Right atrium auricular region (tissue), 2 donors: Measurements from ENCODE around the gene SRRM4. TPM values are rescaled to one million over a fixed set of nuclear protein-coding genes. Genes with fewer than 3 reads are reported as not detected.

ENCODE experiments used
- DNase-seq: peaks from one replicate; pipeline ENCODE4 v3.0.0-alpha.2; 2019; ENCODE audit warnings: low spot score
- H3K27ac ChIP-seq, 2 donors: fragments of 200-600 bp; sonication (generic); 1 replicate in 1 of 2; 2 replicates in 1 of 2; pipeline ENCODE4 v1.5.1; 2016 to 2019
- H3K27me3 ChIP-seq, 2 donors: fragments of 200-600 bp; sonication (generic); one replicate each; pipeline versions ENCODE4 v1.5.1 to v1.6.0; 2017 to 2019
- H3K36me3 ChIP-seq: fragments of 200-600 bp; sonication (generic); one replicate; pipeline ENCODE4 v1.5.1; 2016
- H3K4me1 ChIP-seq, 2 donors: fragments of 200-600 bp; sonication (generic); one replicate each; pipeline versions ENCODE4 v1.5.1 to v1.6.0; 2017 to 2019
- H3K4me3 ChIP-seq, 2 donors: fragments of 200-600 bp; sonication (generic); 1 replicate in 1 of 2; 2 replicates in 1 of 2; pipeline ENCODE4 v1.5.1; 2017 to 2019; ENCODE audit warnings: mild to moderate bottlenecking in 1 of 2, moderate library complexity in 1 of 2
- H3K9me3 ChIP-seq, 2 donors: fragments of 200-600 bp; sonication (generic); one replicate each; pipeline ENCODE4 v1.5.1; 2019
- CTCF ChIP-seq, 2 donors: fragments of 200-600 bp; sonication (generic); IDR thresholded peaks; one replicate each; pipeline ENCODE4 v1.5.1; 2019; ENCODE audit warnings: antibody characterized with exemption in 2 of 2
- total RNA-seq, 2 donors: library from RNA; depleted of rRNA; stranded (reverse); fragments of >200 nt; gene quantifications; one replicate each; pipeline ENCODE4 v1.1.0, GENCODE V29; 2016

SRRM4 gene
- total RNA-seq, 2 donors from 2014 or later: 0.08 TPM; not detected in 1

- H3K36me3 ChIP-seq: no peaks in the 10 kb centered on the region
- peak overlapping the region; percentile 73 to 87 for H3K27ac ChIP-seq
- TF ChIP-seq CTCF (IDR thresholded peaks at IDR 0.05): no peak
- no peaks in the 10 kb centered on the region for H3K9me3 ChIP-seq
- DNase-seq: no peak
- H3K4me1 ChIP-seq: peaks cover 0 to 52% of the 10 kb centered on the region in 2 donors
- H3K27me3 ChIP-seq: no peaks in the 10 kb centered on the region
- H3K4me3 ChIP-seq: no peak overlapping the region
Observed at GRCh38 chr12:119204671-119205285, 223.4 kb downstream of the SRRM4 start.

GRCh38 chr12:119206348-119207062 lies 225.2 kb downstream of the SRRM4 start:
- no peaks in the 10 kb centered on the region for H3K27me3 ChIP-seq
- H3K4me3 ChIP-seq: no peak overlapping the region
- no peaks in the 10 kb centered on the region for H3K36me3 ChIP-seq
- H3K4me1 ChIP-seq: peaks cover 0 to 53% of the 10 kb centered on the region in 2 donors
- peak in 1 of 2 donors; percentile 27 for TF ChIP-seq CTCF (IDR thresholded peaks at IDR 0.05)
- DNase-seq: no peak
- peak overlapping the region; percentile 73 to 87 for H3K27ac ChIP-seq
- H3K9me3 ChIP-seq: no peaks in the 10 kb centered on the region

DNA sequence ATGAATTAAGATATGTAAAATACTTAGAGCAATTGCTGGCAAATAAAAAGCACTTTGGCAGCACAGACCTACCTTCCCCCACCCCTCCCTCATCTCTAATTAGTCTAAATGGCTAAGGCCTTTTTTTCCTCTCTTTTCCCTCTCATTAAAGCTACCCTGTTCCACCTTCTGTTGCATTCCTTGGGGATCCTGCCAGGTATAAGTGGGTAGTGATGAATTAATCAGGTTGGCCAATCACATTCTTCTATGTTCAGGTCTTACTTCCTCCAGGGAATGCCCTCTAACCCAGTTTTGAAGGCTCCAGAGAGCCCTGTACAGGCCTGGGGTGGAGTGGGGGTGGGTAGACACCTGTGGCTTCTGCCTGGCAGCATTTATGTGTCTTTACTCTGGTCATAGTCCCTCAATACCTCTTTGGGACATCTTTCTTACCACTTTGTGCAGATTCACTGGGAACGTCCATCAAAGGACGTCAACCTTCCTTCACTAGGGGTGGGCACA lies 225.8 kb downstream of the SRRM4 start:
- Histone ChIP-seq H3K4me1 (peaks cover 0 to 52% of the 10 kb centered on the region in 2 donors), H3K27ac (peak overlapping the region; percentile 73 to 87)
- TF ChIP-seq CTCF (IDR thresholded peaks at IDR 0.05): no peak

DNA sequence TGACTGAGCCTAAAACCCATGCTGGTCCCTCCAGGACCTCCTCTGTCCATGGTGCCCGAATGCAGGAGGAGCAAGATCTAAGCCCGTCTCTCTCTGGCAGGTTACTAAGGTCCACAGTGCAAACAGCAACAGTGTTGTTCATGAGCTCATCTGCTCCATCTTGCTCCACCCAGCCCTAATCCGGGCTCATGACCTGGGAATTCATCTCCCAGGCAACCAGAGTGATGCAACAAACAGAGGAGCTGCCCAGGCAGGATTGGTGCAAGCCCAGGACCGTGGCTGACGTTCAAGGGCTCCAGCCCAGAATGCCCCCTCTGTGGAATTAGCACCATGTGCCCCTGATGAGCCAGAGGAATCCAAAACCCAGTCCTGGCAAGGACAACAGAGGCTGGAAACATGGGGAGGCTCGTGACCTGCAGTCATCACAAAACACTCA lies 227.3 kb downstream of the SRRM4 start:
- peak; percentile 96 for DNase-seq
- Histone ChIP-seq H3K27me3 (no peaks in the 10 kb centered on the region), H3K9me3 (no peaks in the 10 kb centered on the region), H3K36me3 (no peaks in the 10 kb centered on the region), H3K4me3 (no peak overlapping the region), H3K27ac (peak overlapping the region; percentile 73 to 87), H3K4me1 (peaks cover 0 to 38% of the 10 kb centered on the region in 2 donors)
- TF ChIP-seq CTCF (IDR thresholded peaks at IDR 0.05): no peak

More for the DNA sequence above, 225.8 kb downstream of the SRRM4 start:
- Histone ChIP-seq H3K36me3 (no peaks in the 10 kb centered on the region), H3K27me3 (no peaks in the 10 kb centered on the region), H3K4me3 (no peak overlapping the region), H3K9me3 (no peaks in the 10 kb centered on the region)
- DNase-seq: no peak

GRCh38 chr12:119211884-119212283 lies 230.5 kb downstream of the SRRM4 start:
- no peak for TF ChIP-seq CTCF (IDR thresholded peaks at IDR 0.05)
- H3K27ac ChIP-seq: no peak overlapping the region
- no peak for DNase-seq

More at GRCh38 chr12:119211884-119212283, 230.5 kb downstream of the SRRM4 start:
- H3K4me3 ChIP-seq: no peak overlapping the region
- no peaks in the 10 kb centered on the region for H3K36me3 ChIP-seq
- H3K27me3 ChIP-seq: no peaks in the 10 kb centered on the region
- no peaks in the 10 kb centered on the region for H3K9me3 ChIP-seq
- H3K4me1 ChIP-seq: peaks cover 0 to 23% of the 10 kb centered on the region in 2 donors

Other genes starting within 250 kb of the SRRM4 start
- 100 to 1,000 TPM; 469 to 530 TPM for gene HSPB8, start 197.4 kb downstream of the SRRM4 start, total RNA-seq